MM.1S (cell line): Measurements from ENCODE around the gene ZIK1.

Source experiments
- DNase-seq: peaks from one replicate; pipeline ENCODE4 v3.0.0-alpha.2; 2015
- H2AFZ ChIP-seq: fragments of 300-600 bp; sonication (generic); 2 replicates; pipeline ENCODE4 v1.6.0; 2016; ENCODE audit warnings: antibody characterized with exemption, low read length
- H3F3A ChIP-seq: fragments of 300-600 bp; sonication (generic); 2 replicates; pipeline ENCODE4 v1.6.1; 2016; ENCODE audit warnings: mild to moderate bottlenecking, antibody characterized with exemption, low read length, moderate library complexity, mixed read lengths; ENCODE audit not compliant: insufficient read depth
- H3K27ac ChIP-seq: fragments of 300-600 bp; sonication (generic); 2 replicates; pipeline ENCODE4 v1.5.1; 2016; ENCODE audit warnings: mild to moderate bottlenecking, low read length
- H3K27me3 ChIP-seq: fragments of 300-600 bp; sonication (generic); replicated peaks from 2 replicates; pipeline ENCODE4 v1.6.0; 2016; ENCODE audit warnings: low read length; ENCODE audit not compliant: insufficient read depth
- H3K36me3 ChIP-seq: fragments of 300-600 bp; sonication (generic); replicated peaks from 2 replicates; pipeline ENCODE4 v1.6.1; 2016; ENCODE audit warnings: mild to moderate bottlenecking, low read length, mixed read lengths; ENCODE audit not compliant: insufficient read depth
- H3K4me1 ChIP-seq: fragments of 300-600 bp; sonication (generic); 2 replicates; pipeline ENCODE4 v1.6.1; 2016; ENCODE audit warnings: low read length, mixed read lengths
- H3K4me2 ChIP-seq: fragments of 300-600 bp; sonication (generic); 2 replicates; pipeline ENCODE4 v1.6.0; 2016; ENCODE audit warnings: low read depth, low read length
- H3K4me3 ChIP-seq: fragments of 300-600 bp; sonication (generic); 2 replicates; pipeline ENCODE4 v1.5.1; 2016; ENCODE audit warnings: low read length, mixed read lengths
- H3K79me2 ChIP-seq: fragments of 300-600 bp; sonication (generic); 2 replicates; pipeline ENCODE4 v1.6.1; 2016; ENCODE audit warnings: mixed run types, low read length, mixed read lengths
- H3K9ac ChIP-seq: fragments of 300-600 bp; sonication (generic); 2 replicates; pipeline ENCODE4 v1.6.1; 2016; ENCODE audit warnings: low read length, mixed read lengths
- H3K9me2 ChIP-seq: fragments of 300-600 bp; sonication (generic); replicated peaks from 2 replicates; pipeline ENCODE4 v1.6.1; 2016; ENCODE audit warnings: mild to moderate bottlenecking, low read length, mixed read lengths; ENCODE audit not compliant: insufficient read depth
- H3K9me3 ChIP-seq: fragments of 300-600 bp; sonication (generic); replicated peaks from 2 replicates; pipeline ENCODE4 v1.6.1; 2016; ENCODE audit warnings: mild to moderate bottlenecking, low read length, mixed read lengths; ENCODE audit not compliant: insufficient read depth
- H4K20me1 ChIP-seq: fragments of 300-600 bp; sonication (generic); 2 replicates; pipeline ENCODE4 v1.6.1; 2016; ENCODE audit warnings: mild to moderate bottlenecking, low read length, moderate library complexity, mixed read lengths; ENCODE audit not compliant: insufficient read depth
- CTCF ChIP-seq: fragments of 300-600 bp; sonication (generic); IDR thresholded peaks from 2 replicates; pipeline ENCODE4 v1.5.1; 2016; ENCODE audit warnings: antibody characterized with exemption, low read length, mixed read lengths
- EZH2 ChIP-seq: fragments of 300-600 bp; sonication (generic); optimal IDR thresholded peaks from 2 replicates; pipeline ENCODE3; 2017; ENCODE audit warnings: low read depth, mild to moderate bottlenecking, antibody characterized with exemption, low read length, mixed read lengths
- EZH2phosphoT487 ChIP-seq: fragments of 300-600 bp; sonication (generic); IDR thresholded peaks from 2 replicates; pipeline ENCODE4 v1.6.1; 2018; ENCODE audit warnings: antibody characterized with exemption, low read length

The ZIK1 gene

GRCh38 chr19:57632987-57633831 is 49.3 kb downstream of the ZIK1 start, which contains the start of gene ZNF211:
ZNF211 (plus strand) TSS chr19:57633168; CDS start chr19:57633347, 179 bp downstream.
- Histone ChIP-seq H3K27me3 (no peaks in the 10 kb centered on the region), H3K79me2 (no peaks in the 10 kb centered on the region), H3K4me3 (peak within 1 kb of the TSS; percentile 83), H3K27ac (no peak within 1 kb of the TSS), H3K4me2 (peak within 1 kb of the TSS; percentile 76), H3F3A (no peaks in the 10 kb centered on the region), H3K9ac (peak within 1 kb of the TSS; percentile 48; the same call in 1 of the 2 replicates), H3K9me3 (no peaks in the 10 kb centered on the region), H3K9me2 (no peaks in the 10 kb centered on the region), H3K36me3 (no peaks in the 10 kb centered on the region), H4K20me1 (no peaks in the 10 kb centered on the region), H2AFZ (peak within 1 kb of the TSS; percentile 94), H3K4me1 (no peaks in the 10 kb centered on the region)
- DNase-seq, result peak; percentile 93
- TF ChIP-seq EZH2 (no peak), EZH2phosphoT487 (no peak), CTCF (no peak)

GRCh38 chr19:57633832-57634131 is 49.8 kb downstream of the ZIK1 start:
- no peak for DNase-seq
- Histone ChIP-seq H3K27ac (no peak overlapping the region), H3K9ac (no peak overlapping the region), H3K9me2 (no peaks in the 10 kb centered on the region), H3K4me2 (peak overlapping the region; percentile 76), H3K9me3 (no peaks in the 10 kb centered on the region), H3K4me1 (no peaks in the 10 kb centered on the region), H3F3A (no peaks in the 10 kb centered on the region), H3K79me2 (no peaks in the 10 kb centered on the region), H3K36me3 (no peaks in the 10 kb centered on the region), H3K27me3 (no peaks in the 10 kb centered on the region), H3K4me3 (peak overlapping the region; percentile 83; the same call in 1 of the 2 replicates), H2AFZ (peak overlapping the region; percentile 94; the same call in 1 of the 2 replicates), H4K20me1 (no peaks in the 10 kb centered on the region)
- no peak for TF ChIP-seq EZH2
- no peak for TF ChIP-seq CTCF
- no peak for TF ChIP-seq EZH2phosphoT487

- Histone ChIP-seq H3K36me3 (peaks cover 4% of the 10 kb centered on the region; the same call in 1 of the 2 replicates), H3K4me2 (no peak overlapping the region), H3F3A (no peaks in the 10 kb centered on the region), H3K9me3 (no peaks in the 10 kb centered on the region), H3K9me2 (no peaks in the 10 kb centered on the region), H3K79me2 (no peaks in the 10 kb centered on the region), H3K4me1 (no peaks in the 10 kb centered on the region), H4K20me1 (no peaks in the 10 kb centered on the region), H3K27me3 (no peaks in the 10 kb centered on the region), H2AFZ (no peak overlapping the region), H3K4me3 (no peak overlapping the region), H3K27ac (no peak overlapping the region), H3K9ac (no peak overlapping the region)
- DNase-seq, result no peak
- TF ChIP-seq EZH2, result no peak
- no peak for TF ChIP-seq CTCF
- TF ChIP-seq EZH2phosphoT487, result no peak
Measured at GRCh38 chr19:57637379-57637778, 53.4 kb downstream of the ZIK1 start.
